ENCODE results near the gene KMT2D. TPM values are rescaled to one million over a fixed set of nuclear protein-coding genes. Genes with fewer than 3 reads are reported as not detected.

KMT2D gene, protein sequence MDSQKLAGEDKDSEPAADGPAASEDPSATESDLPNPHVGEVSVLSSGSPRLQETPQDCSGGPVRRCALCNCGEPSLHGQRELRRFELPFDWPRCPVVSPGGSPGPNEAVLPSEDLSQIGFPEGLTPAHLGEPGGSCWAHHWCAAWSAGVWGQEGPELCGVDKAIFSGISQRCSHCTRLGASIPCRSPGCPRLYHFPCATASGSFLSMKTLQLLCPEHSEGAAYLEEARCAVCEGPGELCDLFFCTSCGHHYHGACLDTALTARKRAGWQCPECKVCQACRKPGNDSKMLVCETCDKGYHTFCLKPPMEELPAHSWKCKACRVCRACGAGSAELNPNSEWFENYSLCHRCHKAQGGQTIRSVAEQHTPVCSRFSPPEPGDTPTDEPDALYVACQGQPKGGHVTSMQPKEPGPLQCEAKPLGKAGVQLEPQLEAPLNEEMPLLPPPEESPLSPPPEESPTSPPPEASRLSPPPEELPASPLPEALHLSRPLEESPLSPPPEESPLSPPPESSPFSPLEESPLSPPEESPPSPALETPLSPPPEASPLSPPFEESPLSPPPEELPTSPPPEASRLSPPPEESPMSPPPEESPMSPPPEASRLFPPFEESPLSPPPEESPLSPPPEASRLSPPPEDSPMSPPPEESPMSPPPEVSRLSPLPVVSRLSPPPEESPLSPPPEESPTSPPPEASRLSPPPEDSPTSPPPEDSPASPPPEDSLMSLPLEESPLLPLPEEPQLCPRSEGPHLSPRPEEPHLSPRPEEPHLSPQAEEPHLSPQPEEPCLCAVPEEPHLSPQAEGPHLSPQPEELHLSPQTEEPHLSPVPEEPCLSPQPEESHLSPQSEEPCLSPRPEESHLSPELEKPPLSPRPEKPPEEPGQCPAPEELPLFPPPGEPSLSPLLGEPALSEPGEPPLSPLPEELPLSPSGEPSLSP (N-terminal part only)
- total RNA-seq, result 10 to 100 TPM; 36.0 to 99.0 (median 71.3) TPM

DNA sequence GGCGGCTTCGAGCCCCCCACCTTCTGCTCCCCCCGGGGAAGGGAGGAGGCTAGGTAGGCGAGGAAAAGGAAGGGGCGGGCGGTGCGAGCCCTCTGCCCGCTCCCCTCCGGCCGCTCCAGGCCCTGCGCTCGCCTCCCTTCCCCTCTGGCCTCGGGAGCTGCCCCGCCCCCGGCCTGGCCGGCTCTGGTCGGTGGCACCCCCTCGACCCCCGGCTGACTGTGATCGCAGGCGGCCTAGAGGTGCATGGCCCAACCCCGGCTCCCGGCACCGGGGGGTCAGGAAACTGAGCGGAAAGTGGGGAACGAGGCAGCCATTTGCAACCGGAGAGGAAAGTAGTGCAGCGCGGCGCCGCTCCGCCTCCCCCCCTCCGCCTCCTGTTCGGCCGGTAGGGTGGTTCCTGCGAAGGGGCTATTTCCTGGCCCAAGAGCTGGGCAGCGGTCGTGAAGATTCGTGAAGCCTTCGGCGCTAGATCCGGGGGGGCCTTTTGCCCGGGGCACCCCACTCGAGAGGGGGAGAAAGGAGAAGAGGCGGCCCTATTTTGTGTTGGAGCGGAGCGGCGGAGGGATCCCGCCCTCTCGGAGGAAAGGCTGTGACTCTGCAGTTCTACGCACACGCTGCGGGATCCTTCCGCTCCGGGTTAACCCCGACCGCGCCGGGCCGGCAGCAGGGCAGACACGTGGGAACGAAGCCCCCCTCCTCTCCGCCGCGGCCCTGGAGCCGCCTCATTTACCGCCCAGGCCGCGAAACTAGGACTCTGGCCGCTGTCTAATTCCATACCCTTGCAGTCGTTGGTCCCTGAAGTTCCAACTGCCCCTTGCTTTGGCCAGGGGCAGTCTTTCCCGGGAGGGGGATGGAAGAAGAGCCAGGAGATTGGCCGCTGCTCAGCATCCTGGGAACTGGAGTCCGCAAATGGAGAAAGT lies at the start of gene KMT2D:
Gene KMT2D (minus strand): TSS at position 558 of the 920 bp plus-strand sequence. CDS start 5,470 bp downstream, outside the sequence.
- in situ Hi-C loops (cut with MboI; ENCODE audit: low sequenced_read_pairs in 4 of 4) (loop anchor here in 2 of 4 donors (10.0 kb wide), 2 partner anchors 54 to 174 kb away; partner anchors contain the start of gene LMBR1L (in 2 of the 2)), intact Hi-C loops (cut with DNase I; ENCODE audit: low total_unique reads) (loop anchor here (2.0 to 5.0 kb wide), 3 partner anchors 50 to 343 kb away; partner anchors contain the start of genes CCNT1, LMBR1L and TUBA1B)
- ATAC-seq (peak; percentile 79), DNase-seq (peak; percentile 83 to 89)
- no peaks in the 10 kb centered on the region for H3K9me3 ChIP-seq
- no peaks in the 10 kb centered on the region for H3K27me3 ChIP-seq
- H3K27ac ChIP-seq, result peak within 1 kb of the TSS; percentile 97 to 100 (median 99)
- peaks cover 41 to 45% of the 10 kb centered on the region in 2 donors for H3K4me1 ChIP-seq
- H3K4me3 ChIP-seq, result peak within 1 kb of the TSS; percentile 83 to 100 (median 94)
- peak; percentile 69 to 76 for TF ChIP-seq POLR2A (IDR thresholded peaks at IDR 0.05)
- TF ChIP-seq, protein P1, sequence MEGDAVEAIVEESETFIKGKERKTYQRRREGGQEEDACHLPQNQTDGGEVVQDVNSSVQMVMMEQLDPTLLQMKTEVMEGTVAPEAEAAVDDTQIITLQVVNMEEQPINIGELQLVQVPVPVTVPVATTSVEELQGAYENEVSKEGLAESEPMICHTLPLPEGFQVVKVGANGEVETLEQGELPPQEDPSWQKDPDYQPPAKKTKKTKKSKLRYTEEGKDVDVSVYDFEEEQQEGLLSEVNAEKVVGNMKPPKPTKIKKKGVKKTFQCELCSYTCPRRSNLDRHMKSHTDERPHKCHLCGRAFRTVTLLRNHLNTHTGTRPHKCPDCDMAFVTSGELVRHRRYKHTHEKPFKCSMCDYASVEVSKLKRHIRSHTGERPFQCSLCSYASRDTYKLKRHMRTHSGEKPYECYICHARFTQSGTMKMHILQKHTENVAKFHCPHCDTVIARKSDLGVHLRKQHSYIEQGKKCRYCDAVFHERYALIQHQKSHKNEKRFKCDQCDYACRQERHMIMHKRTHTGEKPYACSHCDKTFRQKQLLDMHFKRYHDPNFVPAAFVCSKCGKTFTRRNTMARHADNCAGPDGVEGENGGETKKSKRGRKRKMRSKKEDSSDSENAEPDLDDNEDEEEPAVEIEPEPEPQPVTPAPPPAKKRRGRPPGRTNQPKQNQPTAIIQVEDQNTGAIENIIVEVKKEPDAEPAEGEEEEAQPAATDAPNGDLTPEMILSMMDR (IDR thresholded peaks at IDR 0.05 in 4 of 5, conservative IDR thresholded peaks at IDR 0.05 in 1 of 5), result peak; percentile 36 to 83 (median 63)
- no peaks in the 10 kb centered on the region for H3K36me3 ChIP-seq

DNA sequence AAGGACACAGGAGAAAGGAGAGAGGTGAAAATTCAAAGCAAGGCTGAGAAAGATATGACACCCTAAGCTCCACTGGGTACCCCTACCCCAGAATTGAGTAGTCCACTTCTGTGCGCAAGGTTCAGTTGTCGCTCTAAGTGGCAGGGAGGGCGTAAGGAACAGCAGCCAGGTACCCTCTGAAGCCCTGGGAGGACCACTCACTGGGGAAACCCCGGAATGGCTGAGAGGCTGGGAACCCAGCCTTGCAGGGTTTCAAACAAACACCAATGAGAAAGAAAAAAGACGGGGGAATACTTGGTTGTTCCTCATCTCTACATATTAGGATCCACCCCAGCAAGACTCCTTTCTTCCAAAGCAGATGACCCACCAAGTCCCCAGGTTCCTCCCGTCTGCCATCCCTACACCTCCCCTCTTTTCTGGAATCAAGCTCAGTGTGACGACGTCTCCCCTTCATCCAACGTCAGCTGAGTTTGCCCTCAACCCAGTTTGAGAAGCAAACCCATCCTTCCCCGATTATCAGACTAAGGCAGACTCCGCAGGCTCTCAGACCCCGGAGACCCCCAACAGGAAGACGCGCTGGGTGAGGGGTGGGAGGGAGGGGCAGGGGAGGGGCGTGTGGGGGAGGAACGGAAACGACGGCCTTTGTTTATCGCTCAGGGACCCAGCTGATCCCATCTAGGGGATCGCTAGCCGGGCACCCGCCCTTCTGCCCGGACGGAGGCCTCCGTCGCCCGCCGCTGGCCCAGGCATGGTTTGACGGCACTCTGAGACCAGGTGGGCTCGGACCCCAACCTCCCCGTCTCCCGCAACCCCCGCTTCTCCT lies 49.3 kb upstream of the KMT2D start:
- in situ Hi-C loops (cut with MboI; ENCODE audit: low sequenced_read_pairs in 4 of 4), result loop anchor here in 2 of 4 donors (10.0 kb wide), 1 partner anchor 45 kb away; the partner anchor contains the start of genes KMT2D (in 2 of the 2) and RHEBL1 (in 2 of the 2)
- Histone ChIP-seq H3K36me3 (peaks cover 0 to 11% of the 10 kb centered on the region in 2 donors), H3K9me3 (no peaks in the 10 kb centered on the region), H3K27me3 (no peaks in the 10 kb centered on the region), H3K4me1 (peaks cover 49 to 53% of the 10 kb centered on the region in 2 donors), H3K4me3 (peak overlapping the region; percentile 81 to 99 (median 99)), H3K27ac (peak overlapping the region; percentile 92 to 100 (median 100))
- TF ChIP-seq, protein P1 (IDR thresholded peaks at IDR 0.05 in 4 of 5, conservative IDR thresholded peaks at IDR 0.05 in 1 of 5), result no peak
- no peak for TF ChIP-seq POLR2A (IDR thresholded peaks at IDR 0.05)
- intact Hi-C loops (cut with DNase I; ENCODE audit: low total_unique reads), result loop anchor here (1.0 to 2.0 kb wide), 4 partner anchors 20 to 92 kb away; partner anchors contain the start of genes KMT2D and PRKAG1
- peak; percentile 22 to 38 for ATAC-seq
- peak; percentile 16 to 21 for DNase-seq

DNA sequence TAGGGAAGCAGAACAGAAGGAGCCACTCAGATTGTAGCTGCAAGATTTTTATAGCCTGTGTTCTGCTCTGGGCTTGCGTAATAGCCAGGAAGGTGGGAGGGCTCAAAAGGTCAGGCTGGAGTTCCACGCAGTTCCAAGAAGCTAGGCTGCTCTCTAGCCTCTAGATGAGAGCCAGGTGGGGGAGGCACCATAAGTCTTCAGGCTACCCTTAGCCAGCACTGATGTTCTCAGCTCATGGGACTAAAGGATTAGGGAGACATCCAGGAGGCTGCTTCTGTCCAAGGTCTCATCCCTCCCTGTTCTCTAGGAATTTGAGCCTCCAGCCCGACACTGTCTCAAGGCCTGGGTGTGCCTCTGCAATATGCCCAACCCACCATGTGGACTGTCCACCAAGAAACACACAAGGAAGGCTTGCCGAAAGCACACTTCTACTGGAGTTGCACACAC lies 48.4 kb upstream of the KMT2D start:
- intact Hi-C loops (cut with DNase I; ENCODE audit: low total_unique reads) (no loop called here), in situ Hi-C loops (cut with MboI; ENCODE audit: low sequenced_read_pairs in 4 of 4) (no loop called here)
- no peaks in the 10 kb centered on the region for H3K9me3 ChIP-seq
- peak in 1 of 2 donors; percentile 30 for TF ChIP-seq POLR2A (IDR thresholded peaks at IDR 0.05)
- TF ChIP-seq, protein P1 (IDR thresholded peaks at IDR 0.05 in 4 of 5, conservative IDR thresholded peaks at IDR 0.05 in 1 of 5), result no peak
- ATAC-seq, result peak; percentile 35 to 56
- peak; percentile 40 to 70 for DNase-seq
- H3K36me3 ChIP-seq, result peaks cover 0 to 17% of the 10 kb centered on the region in 2 donors
- no peaks in the 10 kb centered on the region for H3K27me3 ChIP-seq
- H3K4me1 ChIP-seq, result peaks cover 50 to 53% of the 10 kb centered on the region in 2 donors
- H3K4me3 ChIP-seq, result peak overlapping the region; percentile 81 to 99 (median 99)
- H3K27ac ChIP-seq, result peak overlapping the region; percentile 92 to 100 (median 100)
